ENCODE measurements around the gene CHEK1. TPM values are rescaled to one million over a fixed set of nuclear protein-coding genes. Genes with fewer than 3 reads are reported as not detected.

The CHEK1 gene
- total and polyA plus RNA-seq, 2 donors from 2014 or later, result 4.6 to 4.9 TPM

- Histone ChIP-seq H3K27ac (ENCODE audit: low read depth in 2 of 2, low read length in 2 of 2) (no peak overlapping the region), H3K9ac (ENCODE audit: low read length in 3 of 3) (no peak overlapping the region), H3K36me3 (ENCODE audit: control insufficient read depth in 2 of 3, insufficient read depth in 3 of 3, low read length in 3 of 3) (no peaks in the 10 kb centered on the region), H3K4me1 (ENCODE audit: control insufficient read depth in 2 of 3, insufficient read depth in 2 of 3, low read depth in 1 of 3, low read length in 3 of 3) (no peaks in the 10 kb centered on the region), H3K27me3 (ENCODE audit: control insufficient read depth, insufficient read depth, low read length) (no peaks in the 10 kb centered on the region), H3K4me3 (ENCODE audit: low read length in 3 of 3) (no peak overlapping the region), H3K9me3 (ENCODE audit: control insufficient read depth in 2 of 3, insufficient read depth in 1 of 3, low read length in 3 of 3) (no peaks in the 10 kb centered on the region)
- DNase-seq (no peak), FAIRE-seq (no peak)
- TF ChIP-seq, protein P1, sequence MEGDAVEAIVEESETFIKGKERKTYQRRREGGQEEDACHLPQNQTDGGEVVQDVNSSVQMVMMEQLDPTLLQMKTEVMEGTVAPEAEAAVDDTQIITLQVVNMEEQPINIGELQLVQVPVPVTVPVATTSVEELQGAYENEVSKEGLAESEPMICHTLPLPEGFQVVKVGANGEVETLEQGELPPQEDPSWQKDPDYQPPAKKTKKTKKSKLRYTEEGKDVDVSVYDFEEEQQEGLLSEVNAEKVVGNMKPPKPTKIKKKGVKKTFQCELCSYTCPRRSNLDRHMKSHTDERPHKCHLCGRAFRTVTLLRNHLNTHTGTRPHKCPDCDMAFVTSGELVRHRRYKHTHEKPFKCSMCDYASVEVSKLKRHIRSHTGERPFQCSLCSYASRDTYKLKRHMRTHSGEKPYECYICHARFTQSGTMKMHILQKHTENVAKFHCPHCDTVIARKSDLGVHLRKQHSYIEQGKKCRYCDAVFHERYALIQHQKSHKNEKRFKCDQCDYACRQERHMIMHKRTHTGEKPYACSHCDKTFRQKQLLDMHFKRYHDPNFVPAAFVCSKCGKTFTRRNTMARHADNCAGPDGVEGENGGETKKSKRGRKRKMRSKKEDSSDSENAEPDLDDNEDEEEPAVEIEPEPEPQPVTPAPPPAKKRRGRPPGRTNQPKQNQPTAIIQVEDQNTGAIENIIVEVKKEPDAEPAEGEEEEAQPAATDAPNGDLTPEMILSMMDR (IDR thresholded peaks at IDR 0.05; ENCODE audit: borderline replicate concordance, extremely low read depth, insufficient read depth), result no peak
- intact Hi-C loops (cut with DNase I), result no loop called here
These were observed 64.4 kb downstream of the CHEK1 start for GRCh38 chr11:125689274-125689859.

- H3K27ac ChIP-seq (ENCODE audit: low read depth in 2 of 2, low read length in 2 of 2), result no peak overlapping the region
- DNase-seq (no peak), FAIRE-seq (no peak)
- H3K36me3 ChIP-seq (ENCODE audit: control insufficient read depth in 2 of 3, insufficient read depth in 3 of 3, low read length in 3 of 3), result no peaks in the 10 kb centered on the region
- no peaks in the 10 kb centered on the region for H3K27me3 ChIP-seq (ENCODE audit: control insufficient read depth, insufficient read depth, low read length)
- no peaks in the 10 kb centered on the region for H3K9me3 ChIP-seq (ENCODE audit: control insufficient read depth in 2 of 3, insufficient read depth in 1 of 3, low read length in 3 of 3)
- intact Hi-C loops (cut with DNase I), result no loop called here
- no peaks in the 10 kb centered on the region for H3K4me1 ChIP-seq (ENCODE audit: control insufficient read depth in 2 of 3, insufficient read depth in 2 of 3, low read depth in 1 of 3, low read length in 3 of 3)
- H3K9ac ChIP-seq (ENCODE audit: low read length in 3 of 3), result no peak overlapping the region
- TF ChIP-seq, protein P1 (IDR thresholded peaks at IDR 0.05; ENCODE audit: borderline replicate concordance, extremely low read depth, insufficient read depth), result no peak
- H3K4me3 ChIP-seq (ENCODE audit: low read length in 3 of 3), result no peak overlapping the region
These were observed 65.0 kb downstream of the CHEK1 start for GRCh38 chr11:125690006-125690405.

- intact Hi-C loops (cut with DNase I), result no loop called here
- Histone ChIP-seq H3K27me3 (ENCODE audit: control insufficient read depth, insufficient read depth, low read length) (no peaks in the 10 kb centered on the region), H3K27ac (ENCODE audit: low read depth in 2 of 2, low read length in 2 of 2) (no peak overlapping the region), H3K9me3 (ENCODE audit: control insufficient read depth in 2 of 3, insufficient read depth in 1 of 3, low read length in 3 of 3) (peaks cover 0 to 3% (median 0%) of the 10 kb centered on the region in 3 donors), H3K36me3 (ENCODE audit: control insufficient read depth in 2 of 3, insufficient read depth in 3 of 3, low read length in 3 of 3) (no peaks in the 10 kb centered on the region), H3K4me3 (ENCODE audit: low read length in 3 of 3) (no peak overlapping the region), H3K4me1 (ENCODE audit: control insufficient read depth in 2 of 3, insufficient read depth in 2 of 3, low read depth in 1 of 3, low read length in 3 of 3) (no peaks in the 10 kb centered on the region), H3K9ac (ENCODE audit: low read length in 3 of 3) (no peak overlapping the region)
- TF ChIP-seq, protein P1 (IDR thresholded peaks at IDR 0.05; ENCODE audit: borderline replicate concordance, extremely low read depth, insufficient read depth), result no peak
- DNase-seq (no peak), FAIRE-seq (no peak)
These were observed 67.9 kb downstream of the CHEK1 start for GRCh38 chr11:125692887-125693286.

GRCh38 chr11:125694951-125695350 lies 70.0 kb downstream of the CHEK1 start:
- DNase-seq, result no peak
- intact Hi-C loops (cut with DNase I), result no loop called here

More at GRCh38 chr11:125694951-125695350, 70.0 kb downstream of the CHEK1 start:
- H3K27me3 ChIP-seq (ENCODE audit: control insufficient read depth, insufficient read depth, low read length), result no peaks in the 10 kb centered on the region
- peaks cover 0 to 3% (median 0%) of the 10 kb centered on the region in 3 donors for H3K9me3 ChIP-seq (ENCODE audit: control insufficient read depth in 2 of 3, insufficient read depth in 1 of 3, low read length in 3 of 3)
- no peak overlapping the region for H3K27ac ChIP-seq (ENCODE audit: low read depth in 2 of 2, low read length in 2 of 2)
- H3K4me1 ChIP-seq (ENCODE audit: control insufficient read depth in 2 of 3, insufficient read depth in 2 of 3, low read depth in 1 of 3, low read length in 3 of 3), result no peaks in the 10 kb centered on the region
- no peak for FAIRE-seq
- TF ChIP-seq, protein P1 (IDR thresholded peaks at IDR 0.05; ENCODE audit: borderline replicate concordance, extremely low read depth, insufficient read depth), result no peak
- no peak overlapping the region for H3K4me3 ChIP-seq (ENCODE audit: low read length in 3 of 3)
- H3K36me3 ChIP-seq (ENCODE audit: control insufficient read depth in 2 of 3, insufficient read depth in 3 of 3, low read length in 3 of 3), result no peaks in the 10 kb centered on the region
- no peak overlapping the region for H3K9ac ChIP-seq (ENCODE audit: low read length in 3 of 3)

Data from kidney (tissue), 14 donors.